ACHN (cell line): ENCODE results near the gene LDLRAD4.

ENCODE experiments used
- DNase-seq: peaks from one replicate; pipeline ENCODE4 v3.0.0-alpha.2; 2015
- in situ Hi-C: cut with HindIII; loops from 2 replicates; pipeline ENCODE4 v1.10.0; 2017; ENCODE audit warnings: low sequenced_read_pairs, low pct_ligation_motif_present, low pct_unique_long_range_greater_than_20kb

Gene LDLRAD4

GRCh38 chr18:13399511-13399910, 181.0 kb downstream of the LDLRAD4 start:
- DNase-seq: no peak
- in situ Hi-C loops: no loop called here

- in situ Hi-C loops: no loop called here
- no peak for DNase-seq
These were observed 182.2 kb downstream of the LDLRAD4 start for GRCh38 chr18:13400636-13401315.

- DNase-seq: no peak
- in situ Hi-C loops: no loop called here
These were observed 182.8 kb downstream of the LDLRAD4 start for GRCh38 chr18:13401404-13401803.

- no peak for DNase-seq
- in situ Hi-C loops: no loop called here
These were observed 183.3 kb downstream of the LDLRAD4 start for GRCh38 chr18:13401826-13402225.

GRCh38 chr18:13403786-13404549, 185.4 kb downstream of the LDLRAD4 start:
- in situ Hi-C loops: no loop called here
- no peak for DNase-seq

GRCh38 chr18:13405305-13406038, 186.9 kb downstream of the LDLRAD4 start:
- in situ Hi-C loops: no loop called here

GRCh38 chr18:13406049-13406615, 187.6 kb downstream of the LDLRAD4 start:
- in situ Hi-C loops: no loop called here

More at GRCh38 chr18:13405305-13406038, 186.9 kb downstream of the LDLRAD4 start:
- DNase-seq: no peak

GRCh38 chr18:13406736-13407135, 188.2 kb downstream of the LDLRAD4 start:
- DNase-seq: no peak
- in situ Hi-C loops: no loop called here

More at GRCh38 chr18:13406049-13406615, 187.6 kb downstream of the LDLRAD4 start:
- no peak for DNase-seq

GRCh38 chr18:13407484-13407883, 188.9 kb downstream of the LDLRAD4 start:
- in situ Hi-C loops: no loop called here
- no peak for DNase-seq

- no peak for DNase-seq
- in situ Hi-C loops: no loop called here
These were observed 190.5 kb downstream of the LDLRAD4 start for GRCh38 chr18:13409026-13409425.

- DNase-seq: no peak
- in situ Hi-C loops: no loop called here
These were observed 191.4 kb downstream of the LDLRAD4 start for GRCh38 chr18:13409997-13410396.

GRCh38 chr18:13410471-13410870, 191.9 kb downstream of the LDLRAD4 start:
- DNase-seq: no peak
- in situ Hi-C loops: no loop called here

GRCh38 chr18:13412017-13412416, 193.5 kb downstream of the LDLRAD4 start:
- DNase-seq: no peak
- in situ Hi-C loops: no loop called here

GRCh38 chr18:13412901-13413300, 194.3 kb downstream of the LDLRAD4 start:
- in situ Hi-C loops: no loop called here
- no peak for DNase-seq

GRCh38 chr18:13414102-13414501, 195.5 kb downstream of the LDLRAD4 start:
- in situ Hi-C loops: no loop called here
- DNase-seq: no peak

GRCh38 chr18:13414521-13414920, 196.0 kb downstream of the LDLRAD4 start:
- in situ Hi-C loops: no loop called here
- no peak for DNase-seq

GRCh38 chr18:13415736-13416135, 197.2 kb downstream of the LDLRAD4 start:
- in situ Hi-C loops: no loop called here
- no peak for DNase-seq

GRCh38 chr18:13416208-13416607, 197.6 kb downstream of the LDLRAD4 start:
- in situ Hi-C loops: no loop called here
- DNase-seq: no peak

GRCh38 chr18:13416848-13417247, 198.3 kb downstream of the LDLRAD4 start:
- in situ Hi-C loops: no loop called here
- DNase-seq: no peak
